H1 (cell line): ENCODE data around the gene MTARC1. TPM values are rescaled to one million over a fixed set of nuclear protein-coding genes. Genes with fewer than 3 reads are reported as not detected.

ENCODE experiments used
- CTCF ChIA-PET: fragments of 300-600 bp; sonication (Branson Sonifier 250); formaldehyde crosslinking; loops from one replicate; lab custom pipeline; 2021; ENCODE audit not compliant: partially characterized antibody; lab: Charles Lee
- POLR2A ChIA-PET: fragments of 300-600 bp; sonication (Branson Sonifier 250); formaldehyde crosslinking; loops from one replicate; lab custom pipeline; 2021; ENCODE audit warnings: inconsistent platforms; ENCODE audit not compliant: partially characterized antibody; lab: Charles Lee
- DNase-seq, 2 experiments: peaks; one replicate each; pipeline versions ENCODE4 v3.0.0 to v3.0.0-alpha.2; 2010 to 2022; ENCODE audit warnings: low spot score in 2 of 2, low read depth in 1 of 2, mixed read lengths in 1 of 2
- FAIRE-seq: peaks from 2 replicates; lab custom pipeline; 2011; peaks lifted over from hg19 to GRCh38; lab: Jason Lieb, UNC
- H2AFZ ChIP-seq: 2 replicates; pipeline ENCODE4 v1.8.1; 2012; ENCODE audit warnings: low read length, inconsistent platforms
- H2AK5ac ChIP-seq: 2 replicates; pipeline ENCODE4 v1.6.1; 2013; ENCODE audit warnings: low read depth, low read length
- H2BK120ac ChIP-seq: replicated peaks from 2 replicates; pipeline ENCODE3; 2013; ENCODE audit warnings: low read depth, low read length, inconsistent platforms
- H2BK12ac ChIP-seq: 2 replicates; pipeline ENCODE4 v1.6.1; 2013; ENCODE audit warnings: low read depth, low read length
- H2BK15ac ChIP-seq: 2 replicates; pipeline ENCODE4 v1.6.1; 2013; ENCODE audit warnings: low read length
- H2BK20ac ChIP-seq: 2 replicates; pipeline ENCODE4 v1.6.1; 2013; ENCODE audit warnings: low read length
- H2BK5ac ChIP-seq: 2 replicates; pipeline ENCODE4 v1.6.1; 2013; ENCODE audit warnings: low read depth, low read length
- H3K14ac ChIP-seq: 2 replicates; pipeline ENCODE4 v1.6.1; 2013; ENCODE audit warnings: inconsistent platforms; ENCODE audit not compliant: insufficient read length
- H3K18ac ChIP-seq: 2 replicates; pipeline ENCODE4 v1.6.1; 2013; ENCODE audit warnings: low read length; ENCODE audit errors: extremely low read depth
- H3K23ac ChIP-seq: 2 replicates; pipeline ENCODE4 v1.6.1; 2013; ENCODE audit warnings: inconsistent platforms; ENCODE audit not compliant: insufficient read length
- H3K23me2 ChIP-seq: 2 replicates; pipeline ENCODE4 v1.6.1; 2013; ENCODE audit warnings: low read depth, low read length
- H3K27ac ChIP-seq: 2 replicates; pipeline ENCODE4 v1.6.1; 2011; ENCODE audit warnings: low read depth, low read length, inconsistent platforms
- H3K27me3 ChIP-seq, 4 experiments: replicated peaks in 1 of 4; 1 replicate in 1 of 4; 2 replicates in 3 of 4; pipeline versions ENCODE4 v1.6.1 to v1.8.1; 2011 to 2013; ENCODE audit warnings: low read length in 3 of 4, mild to moderate bottlenecking in 3 of 4, inconsistent platforms in 2 of 4, mixed read lengths in 2 of 4, moderate library complexity in 1 of 4; ENCODE audit not compliant: control insufficient read depth in 3 of 4, insufficient read depth in 3 of 4; ENCODE audit errors: extremely low read depth in 1 of 4
- H3K36me3 ChIP-seq, 4 experiments: 2 replicates each; pipeline versions ENCODE4 v1.6.1 to v1.8.1; 2011 to 2013; ENCODE audit warnings: mild to moderate bottlenecking in 4 of 4, low read length in 3 of 4, moderate library complexity in 2 of 4, control low read depth in 1 of 4, inconsistent platforms in 1 of 4; ENCODE audit not compliant: insufficient read depth in 4 of 4, control insufficient read depth in 2 of 4
- H3K4ac ChIP-seq: replicated peaks from 2 replicates; pipeline ENCODE3; 2013; ENCODE audit warnings: low read length, low read depth, mixed read lengths, inconsistent platforms; ENCODE audit not compliant: insufficient read length
- H3K4me1 ChIP-seq, 4 experiments: replicated peaks in 1 of 4; 1 replicate in 1 of 4; 2 replicates in 3 of 4; pipeline versions ENCODE4 v1.6.1 to v1.8.1; 2011 to 2013; ENCODE audit warnings: low read length in 3 of 4, inconsistent platforms in 2 of 4, mixed read lengths in 1 of 4; ENCODE audit not compliant: insufficient read depth in 4 of 4, control insufficient read depth in 3 of 4
- H3K4me2 ChIP-seq, 2 experiments: 2 replicates each; pipeline versions ENCODE4 v1.6.1 to v1.8.1; 2011 to 2013; ENCODE audit warnings: low read depth in 2 of 2, low read length in 2 of 2, control low read depth in 1 of 2, inconsistent platforms in 1 of 2, mild to moderate bottlenecking in 1 of 2; ENCODE audit not compliant: insufficient read depth in 1 of 2
- H3K4me3 ChIP-seq, 4 experiments: fragments of 200-600, 300-600 bp in 1 of 4; sonication (generic), shearing (Covaris generic), sonication (Bioruptor Twin) in 1 of 4; 2 replicates each; pipeline versions ENCODE4 v1.5.1 to v1.8.1; 2011 to 2016; ENCODE audit warnings: low read length in 4 of 4, low read depth in 3 of 4, control low read depth in 2 of 4, inconsistent platforms in 2 of 4, mild to moderate bottlenecking in 2 of 4, mixed read lengths in 1 of 4, moderate library complexity in 1 of 4; ENCODE audit not compliant: insufficient read depth in 2 of 4; ENCODE audit errors: extremely low read depth in 1 of 4
- H3K56ac ChIP-seq: replicated peaks from 2 replicates; pipeline ENCODE3; 2013; ENCODE audit warnings: low read depth, mild to moderate bottlenecking, mixed read lengths, low read length, inconsistent platforms; ENCODE audit not compliant: insufficient read length
- H3K79me1 ChIP-seq: 2 replicates; pipeline ENCODE4 v1.6.1; 2013; ENCODE audit warnings: low read depth, low read length, control low read depth
- H3K79me2 ChIP-seq, 2 experiments: 2 replicates each; pipeline versions ENCODE4 v1.6.1 to v1.8.1; 2012 to 2013; ENCODE audit warnings: low read length in 2 of 2, mild to moderate bottlenecking in 2 of 2, inconsistent platforms in 1 of 2; ENCODE audit not compliant: insufficient read depth in 2 of 2, control insufficient read depth in 1 of 2
- H3K9ac ChIP-seq, 4 experiments: replicated peaks in 1 of 4; 1 replicate in 1 of 4; 2 replicates in 3 of 4; pipeline versions ENCODE4 v1.6.1 to v1.8.1; 2011 to 2013; ENCODE audit warnings: low read depth in 3 of 4, low read length in 3 of 4, control low read depth in 2 of 4, mild to moderate bottlenecking in 2 of 4, moderate library complexity in 2 of 4, inconsistent platforms in 1 of 4; ENCODE audit errors: extremely low read depth in 1 of 4
- H3K9me3 ChIP-seq, 2 experiments: 2 replicates each; pipeline versions ENCODE4 v1.6.1 to v1.8.1; 2012 to 2013; ENCODE audit warnings: mild to moderate bottlenecking in 2 of 2, moderate library complexity in 2 of 2, control low read depth in 1 of 2, inconsistent platforms in 1 of 2, low read depth in 1 of 2, low read length in 1 of 2, mixed read lengths in 1 of 2; ENCODE audit not compliant: insufficient read depth in 2 of 2
- H4K20me1 ChIP-seq, 2 experiments: replicated peaks in 1 of 2; 2 replicates each; pipeline versions ENCODE3 to v1.8.1; 2011 to 2013; ENCODE audit warnings: inconsistent platforms in 2 of 2, low read length in 2 of 2, mild to moderate bottlenecking in 1 of 2; ENCODE audit not compliant: insufficient read depth in 2 of 2, control insufficient read depth in 1 of 2
- H4K5ac ChIP-seq: 2 replicates; pipeline ENCODE4 v1.6.1; 2013; ENCODE audit warnings: low read length, low read depth, mixed read lengths, inconsistent platforms; ENCODE audit not compliant: insufficient read length
- H4K8ac ChIP-seq: 2 replicates; pipeline ENCODE4 v1.8.0; 2013; ENCODE audit warnings: mild to moderate bottlenecking, moderate library complexity, low read length, inconsistent platforms; ENCODE audit not compliant: insufficient read depth; ENCODE audit errors: extremely low read depth
- H4K91ac ChIP-seq: replicated peaks from 2 replicates; pipeline ENCODE3; 2013; ENCODE audit warnings: low read length, mixed read lengths, inconsistent platforms; ENCODE audit not compliant: insufficient read length
- CREB1 ChIP-seq: IDR thresholded peaks from 2 replicates; pipeline ENCODE4 v1.6.1; 2012; ENCODE audit warnings: inconsistent platforms
- EZH2 ChIP-seq: fragments of 200-600 bp; sonication (generic); IDR thresholded peaks from 2 replicates; pipeline ENCODE4 v1.7.1; 2012; ENCODE audit warnings: low read depth, mild to moderate bottlenecking, moderate library complexity, low read length, inconsistent platforms; ENCODE audit not compliant: severe bottlenecking
- JUN ChIP-seq: IDR thresholded peaks from 2 replicates; pipeline ENCODE4 v1.6.1; 2011; ENCODE audit warnings: low read depth, mild to moderate bottlenecking, improper control_type of control experiment, low read length
- RFX5 ChIP-seq: IDR thresholded peaks from 2 replicates; pipeline ENCODE4 v1.6.1; 2011; ENCODE audit warnings: low read depth, low read length, improper control_type of control experiment, borderline replicate concordance
- RNF2 ChIP-seq: fragments of 200-900, 300-1000 bp; sonication (generic); IDR thresholded peaks from 2 replicates; pipeline ENCODE4 v1.7.1; 2016; ENCODE audit warnings: borderline replicate concordance, low read depth, mild to moderate bottlenecking, antibody characterized with exemption, low read length; ENCODE audit not compliant: poor library complexity, severe bottlenecking; ENCODE audit errors: missing control alignments
- SIN3A ChIP-seq, 2 experiments: IDR thresholded peaks in 1 of 2; conservative IDR thresholded peaks in 1 of 2; 2 replicates each; pipeline ENCODE4 v1.6.1; 2011 to 2012; ENCODE audit warnings: low read length in 2 of 2, improper control_type of control experiment in 1 of 2, low read depth in 1 of 2, mild to moderate bottlenecking in 1 of 2
- SUZ12 ChIP-seq: fragments of 200-600 bp; sonication (generic); IDR thresholded peaks from 2 replicates; pipeline ENCODE4 v1.6.1; 2012; ENCODE audit warnings: mild to moderate bottlenecking, inconsistent platforms, low read length, moderate library complexity, mixed read lengths
- WGBS, 2 experiments: shearing (Covaris generic) in 1 of 2; methylation state at CpG; one replicate each; pipeline versions ENCODE4 v1.1.6 to v1.1.7; 2013 to 2015; ENCODE audit warnings: low lambda C conversion rate in 2 of 2, mixed read lengths in 2 of 2, inconsistent platforms in 1 of 2, low coverage in 1 of 2, missing lambda C conversion rate in 1 of 2; ENCODE audit not compliant: insufficient replicate concordance in 2 of 2, insufficient coverage in 1 of 2, insufficient read length in 1 of 2; ENCODE audit errors: extremely low coverage in 1 of 2, missing lambda C conversion rate in 1 of 2; 5-methylcytosine and 5-hydroxymethylcytosine counted together
- polyA plus RNA-seq, 7 experiments: library from polyadenylated mRNA; depleted of rRNA in 3 of 7; stranded (reverse) in 5 of 7; unstranded in 2 of 7; fragments of >200 nt in 5 of 7; fragments of 200-250 nt in 2 of 7; gene quantifications; 1 replicate in 5 of 7; 2 replicates in 1 of 7; 4 replicates in 1 of 7; pipeline versions ENCODE4 v1.2.1 to v1.2.3, GENCODE V29; 2011 to 2013; ENCODE audit warnings: missing spikeins in 2 of 7, mixed read lengths in 2 of 7
- total RNA-seq: library from RNA; stranded (reverse); fragmentation: NEBNext Ultra II Directional; extraction: Animal tissue kit (Norgen Biotek cat#: 25700); gene quantifications from 2 replicates; pipeline ENCODE4 v1.2.1, GENCODE V29; 2021
- TF ChIP-seq, protein P1 (sequence below): IDR thresholded peaks from 2 replicates; pipeline ENCODE4 v1.6.1; 2012; ENCODE audit warnings: inconsistent platforms
- TF ChIP-seq, protein P2 (sequence below), 3 experiments: IDR thresholded peaks; 1 replicate in 2 of 3; 2 replicates in 1 of 3; pipeline versions ENCODE4 v1.5.1 to v1.6.1; 2011; ENCODE audit warnings: low read length in 3 of 3, mild to moderate bottlenecking in 3 of 3, inconsistent platforms in 2 of 3, low read depth in 1 of 3, moderate library complexity in 1 of 3; ENCODE audit not compliant: insufficient read depth in 1 of 3; ENCODE audit errors: control extremely low read depth in 1 of 3

The MTARC1 gene
- total and polyA plus RNA-seq, 2 of the 8 experiments (the other 6 are each of a cell fraction or from before 2014, with no cell fraction given), result 17.2 to 46.2 TPM

DNA sequence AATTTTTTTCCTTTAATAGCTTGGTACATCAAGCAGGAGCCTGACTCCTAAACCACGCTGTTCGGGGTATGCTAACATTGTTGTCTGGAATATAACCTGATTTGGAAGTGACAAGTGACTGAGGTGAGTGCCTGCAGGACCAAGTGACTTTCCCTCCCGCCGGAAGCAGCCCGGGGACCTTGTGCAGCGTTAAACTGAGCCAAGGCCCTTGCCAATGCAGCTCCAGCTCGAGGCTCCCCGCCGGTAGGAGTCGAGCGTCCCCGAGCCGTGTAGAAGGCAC, 716 bp upstream of the MTARC1 start:
- H2AK5ac ChIP-seq, result no peak overlapping the region
- CTCF ChIA-PET, result interaction anchor here (0.6 to 8.2 kb wide), 22 partner anchors 9 to 1520 kb away, joined by 3 to 96 read pairs (median 5); partner anchors contain the start of gene MTARC2
- 0 out of 2 replicates have a peak overlapping the region, but pooled peaks have one; percentile 53 for H3K18ac ChIP-seq
- DNase-seq (no peak), FAIRE-seq (no peak)
- no peaks in the 10 kb centered on the region for H3K9me3 ChIP-seq
- H2BK12ac ChIP-seq, result 0 out of 2 replicates have a peak overlapping the region, but pooled peaks have one; percentile 2
- peaks cover 9% of the 10 kb centered on the region; the same call in 1 of the 2 replicates for H3K23me2 ChIP-seq
- no peak overlapping the region for H3K56ac ChIP-seq
- peaks cover 3% of the 10 kb centered on the region for H3K79me1 ChIP-seq
- POLR2A ChIA-PET, result interaction anchor here (0.9 to 5.9 kb wide), 13 partner anchors 9 to 951 kb away, joined by 3 to 70 read pairs (median 6); partner anchors contain the start of gene MTARC2
- H3K27ac ChIP-seq, result no peak overlapping the region
- H2AFZ ChIP-seq, result no peak overlapping the region
- H3K4me1 ChIP-seq, result peaks cover 4 to 14% (median 11%) of the 10 kb centered on the region in 4 experiments
- no peaks in the 10 kb centered on the region; a peak in 1 of 8 replicates for H3K36me3 ChIP-seq
- peaks cover 0 to 3% of the 10 kb centered on the region in 2 experiments for H4K20me1 ChIP-seq
- peak overlapping the region in 2 of 4 experiments; percentile 13 to 29; a peak in 2 of 7 replicates for H3K9ac ChIP-seq
- WGBS, 2 experiments, result 14% methylated on average over 13 of the region's 13 CpGs; no CpG with 5 or more reads in 1 of the 2 experiments
- H4K8ac ChIP-seq, result no peak overlapping the region; the same call in 1 of the 2 replicates
- no peak overlapping the region for H3K23ac ChIP-seq
- peak overlapping the region; percentile 83 to 92 for H3K4me2 ChIP-seq
- H2BK20ac ChIP-seq, result no peak overlapping the region
- no peak overlapping the region for H2BK5ac ChIP-seq
- peaks cover 0 to 15% of the 10 kb centered on the region in 2 experiments; a peak in 2 of 4 replicates for H3K79me2 ChIP-seq
- peak overlapping the region; percentile 59 to 84 (median 69) for H3K4me3 ChIP-seq
- H3K4ac ChIP-seq, result no peak overlapping the region
- no peak overlapping the region for H4K5ac ChIP-seq
- no peak overlapping the region for H2BK120ac ChIP-seq
- H2BK15ac ChIP-seq, result no peak overlapping the region
- H3K27me3 ChIP-seq, result no peaks in the 10 kb centered on the region
- H4K91ac ChIP-seq, result no peak overlapping the region
- H3K14ac ChIP-seq, result no peak overlapping the region
- TF ChIP-seq JUN, result no peak
- no peak for TF ChIP-seq SIN3A (conservative IDR thresholded peaks at IDR 0.05 in 1 of 2, IDR thresholded peaks at IDR 0.05 in 1 of 2; ENCODE audit: low read depth in 1 of 2, low read length in 2 of 2)
- TF ChIP-seq, protein P1, sequence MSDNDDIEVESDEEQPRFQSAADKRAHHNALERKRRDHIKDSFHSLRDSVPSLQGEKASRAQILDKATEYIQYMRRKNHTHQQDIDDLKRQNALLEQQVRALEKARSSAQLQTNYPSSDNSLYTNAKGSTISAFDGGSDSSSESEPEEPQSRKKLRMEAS, result no peak
- no peak for TF ChIP-seq EZH2
- TF ChIP-seq RNF2, result peak; percentile 5
- no peak for TF ChIP-seq RFX5
- TF ChIP-seq SUZ12, result 0 out of 2 replicates have a peak, but pooled peaks have one; percentile 13
- TF ChIP-seq, protein P2, sequence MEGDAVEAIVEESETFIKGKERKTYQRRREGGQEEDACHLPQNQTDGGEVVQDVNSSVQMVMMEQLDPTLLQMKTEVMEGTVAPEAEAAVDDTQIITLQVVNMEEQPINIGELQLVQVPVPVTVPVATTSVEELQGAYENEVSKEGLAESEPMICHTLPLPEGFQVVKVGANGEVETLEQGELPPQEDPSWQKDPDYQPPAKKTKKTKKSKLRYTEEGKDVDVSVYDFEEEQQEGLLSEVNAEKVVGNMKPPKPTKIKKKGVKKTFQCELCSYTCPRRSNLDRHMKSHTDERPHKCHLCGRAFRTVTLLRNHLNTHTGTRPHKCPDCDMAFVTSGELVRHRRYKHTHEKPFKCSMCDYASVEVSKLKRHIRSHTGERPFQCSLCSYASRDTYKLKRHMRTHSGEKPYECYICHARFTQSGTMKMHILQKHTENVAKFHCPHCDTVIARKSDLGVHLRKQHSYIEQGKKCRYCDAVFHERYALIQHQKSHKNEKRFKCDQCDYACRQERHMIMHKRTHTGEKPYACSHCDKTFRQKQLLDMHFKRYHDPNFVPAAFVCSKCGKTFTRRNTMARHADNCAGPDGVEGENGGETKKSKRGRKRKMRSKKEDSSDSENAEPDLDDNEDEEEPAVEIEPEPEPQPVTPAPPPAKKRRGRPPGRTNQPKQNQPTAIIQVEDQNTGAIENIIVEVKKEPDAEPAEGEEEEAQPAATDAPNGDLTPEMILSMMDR (IDR thresholded peaks at IDR 0.05; ENCODE audit: control extremely low read depth in 1 of 3, insufficient read depth in 1 of 3, low read depth in 1 of 3, low read length in 3 of 3), result peak in 1 of 3 experiments; percentile 4; a peak in 1 of 4 replicates
- TF ChIP-seq CREB1, result no peak
